ENCODE measurements around the gene BCL11B. TPM values are rescaled to one million over a fixed set of nuclear protein-coding genes. Genes with fewer than 3 reads are reported as not detected.

BCL11B gene
- total and polyA plus RNA-seq, 10 of the 15 experiments (the other 5 are each of a cell fraction or from before 2014, with no cell fraction given) = 0.38 to 5.5 (median 1.3) TPM

- no peaks in the 10 kb centered on the region for H3K36me3 ChIP-seq (ENCODE audit: control insufficient read depth in 2 of 2, insufficient read depth in 2 of 2, low read length in 1 of 2)
- RAD21 ChIA-PET (ENCODE audit: unreplicated experiment) = no interaction called here
- no peak overlapping the region for H3K9ac ChIP-seq (ENCODE audit: control insufficient read depth, insufficient read depth, low read length)
- BruUV-seq (replicated peaks) = no TSS peak
- no peak overlapping the region for H2AFZ ChIP-seq (ENCODE audit: control insufficient read depth, low read depth, low read length)
- no peaks in the 10 kb centered on the region for H3K27me3 ChIP-seq (replicated peaks in 1 of 2; ENCODE audit: control insufficient read depth in 2 of 2, insufficient read depth in 2 of 2, low read length in 1 of 2)
- no peak overlapping the region for H3K27ac ChIP-seq (ENCODE audit: control insufficient read depth, insufficient read depth)
- no peaks in the 10 kb centered on the region; the same call in 2 of the 3 replicates for H3K9me3 ChIP-seq (replicated peaks; ENCODE audit: control insufficient read depth, insufficient read depth, low read length)
- no peak overlapping the region for H3K4me2 ChIP-seq (ENCODE audit: control insufficient read depth, insufficient read depth)
- CTCF ChIA-PET = no interaction called here
- TF ChIP-seq KLF5 (IDR thresholded peaks at IDR 0.05; ENCODE audit: partially characterized antibody) (no peak), SUPT20H (IDR thresholded peaks at IDR 0.05; ENCODE audit: borderline replicate concordance, control insufficient read depth, low read depth, low read length) (no peak), NFXL1 (IDR thresholded peaks at IDR 0.05; ENCODE audit: borderline replicate concordance) (no peak), NFYB (IDR thresholded peaks at IDR 0.05; ENCODE audit: insufficient read depth, low read depth, low read length) (no peak), YBX1 (IDR thresholded peaks at IDR 0.05) (no peak), NFYA (IDR thresholded peaks at IDR 0.05; ENCODE audit: borderline replicate concordance, low read depth, low read length) (no peak), TAF1 (IDR thresholded peaks at IDR 0.05; ENCODE audit: borderline replicate concordance, low read depth, low read length) (no peak), RB1 (IDR thresholded peaks at IDR 0.05; ENCODE audit: borderline replicate concordance) (no peak)
- FAIRE-seq (no peak), ATAC-seq (no peak), DNase-seq (ENCODE audit: low read depth, low spot score) (no peak)
- H3K4me1 ChIP-seq (ENCODE audit: control insufficient read depth, insufficient read depth, low read length) = no peaks in the 10 kb centered on the region
- in situ Hi-C loops (cut with MboI) = no loop called here
- POLR2A ChIA-PET = no interaction called here
- H3K79me2 ChIP-seq (ENCODE audit: control insufficient read depth, insufficient read depth, low read length) = no peaks in the 10 kb centered on the region
- intact Hi-C loops (cut with micrococcal nuclease; ENCODE audit: unreplicated experiment) = no loop called here
- H4K20me1 ChIP-seq (ENCODE audit: control insufficient read depth, insufficient read depth) = no peaks in the 10 kb centered on the region
- WGBS (ENCODE audit: insufficient coverage, insufficient replicate concordance, low lambda C conversion rate, missing lambda C conversion rate) = 46% methylated on average over 9 of the region's 9 CpGs
- SMC1A ChIA-PET (ENCODE audit: uncharacterized antibody, unreplicated experiment) = no interaction called here
- H3K4me3 ChIP-seq = no peak overlapping the region
Observed at GRCh38 chr14:99127651-99128167, 144.3 kb downstream of the BCL11B start.
